Activated CD8-positive, alpha-beta memory T cell treated with anti-CD3 and anti-CD28 coated beads for 1 hour (primary cell): ENCODE measurements around the gene CAPN15.
"Not testable (repeated sequence)": the region's sequence is repeated elsewhere in the genome, so short reads cannot be mapped to it uniquely, and the experiment has no call there.

ENCODE experiments used
- DNase-seq, 2 donors: peaks; one replicate each; pipeline ENCODE4 v3.0.0-alpha.2; 2020; ENCODE audit warnings: low read depth in 1 of 2; ENCODE audit errors: extremely low read depth in 1 of 2

The CAPN15 gene

GRCh38 chr16:505479-506245 is 21.9 kb upstream of the CAPN15 start:
- no peak for DNase-seq

GRCh38 chr16:506246-506546 is 21.3 kb upstream of the CAPN15 start:
- no peak for DNase-seq

GRCh38 chr16:507527-507926 is 20.0 kb upstream of the CAPN15 start:
- DNase-seq: not testable (repeated sequence)

- no peak for DNase-seq
Measured at GRCh38 chr16:507996-508395, 19.5 kb upstream of the CAPN15 start.

GRCh38 chr16:508884-509736 is 18.4 kb upstream of the CAPN15 start:
- DNase-seq: no peak

- DNase-seq: no peak
Measured at GRCh38 chr16:510066-510825, 17.3 kb upstream of the CAPN15 start.

GRCh38 chr16:512802-513201 is 14.7 kb upstream of the CAPN15 start:
- no peak for DNase-seq

- no peak for DNase-seq
Measured at GRCh38 chr16:513950-514349, 13.6 kb upstream of the CAPN15 start.

- DNase-seq: no peak
Measured at GRCh38 chr16:515175-515938, 12.2 kb upstream of the CAPN15 start.

- DNase-seq: no peak
Measured at GRCh38 chr16:515939-516226, 11.6 kb upstream of the CAPN15 start.

- no peak for DNase-seq
Measured at GRCh38 chr16:516301-516700, 11.2 kb upstream of the CAPN15 start.

- no peak for DNase-seq
Measured at GRCh38 chr16:518858-519257, 8.7 kb upstream of the CAPN15 start.

- no peak for DNase-seq
Measured at GRCh38 chr16:519425-519824, 8.1 kb upstream of the CAPN15 start.

GRCh38 chr16:519841-520687 is 7.4 kb upstream of the CAPN15 start:
- DNase-seq: no peak

GRCh38 chr16:520847-521246 is 6.7 kb upstream of the CAPN15 start:
- DNase-seq: no peak

GRCh38 chr16:521381-522210 is 5.9 kb upstream of the CAPN15 start:
- no peak for DNase-seq

- DNase-seq: no peak
Measured at GRCh38 chr16:522320-523096, 5.0 kb upstream of the CAPN15 start.

GRCh38 chr16:523097-523741 is 4.3 kb upstream of the CAPN15 start:
- DNase-seq: no peak
